ENCODE measurements around the gene SLC2A9. TPM values are rescaled to one million over a fixed set of nuclear protein-coding genes. Genes with fewer than 3 reads are reported as not detected.

SLC2A9 gene
- total RNA-seq, 6 experiments from 2014 or later = 16.1 to 25.0 (median 19.8) TPM

GRCh38 chr4:9952415-9952950 is 68.8 kb downstream of the SLC2A9 start:
- Histone ChIP-seq H3K4me1 (no peaks in the 10 kb centered on the region), H3K4me3 (no peak overlapping the region), H3K27ac (no peak overlapping the region), H3K27me3 (no peaks in the 10 kb centered on the region), H3K9me3 (no peaks in the 10 kb centered on the region), H3K36me3 (peaks cover 0 to 5% (median 0%) of the 10 kb centered on the region in 4 donors)
- DNase-seq (no peak), ATAC-seq (peak in 2 of 4 donors; percentile 32 to 52)
- intact Hi-C loops (cut with DNase I) = no loop called here
- TF ChIP-seq CTCF (IDR thresholded peaks at IDR 0.05) = no peak
- no peak for TF ChIP-seq POLR2A (IDR thresholded peaks at IDR 0.05)
- WGBS (ENCODE audit: insufficient coverage, low coverage, low lambda C conversion rate, missing lambda C conversion rate) = 84% methylated on average over 7 of the region's 8 CpGs

GRCh38 chr4:9949573-9949972 is 71.7 kb downstream of the SLC2A9 start:
- ATAC-seq = no peak
- no peak for DNase-seq
- H3K27me3 ChIP-seq = no peaks in the 10 kb centered on the region
- no peaks in the 10 kb centered on the region for H3K9me3 ChIP-seq
- intact Hi-C loops (cut with DNase I) = no loop called here
- no peak for TF ChIP-seq POLR2A (IDR thresholded peaks at IDR 0.05)
- no peak for TF ChIP-seq CTCF (IDR thresholded peaks at IDR 0.05)
- no peaks in the 10 kb centered on the region for H3K36me3 ChIP-seq
- WGBS (ENCODE audit: insufficient coverage, low coverage, low lambda C conversion rate, missing lambda C conversion rate) = 88% methylated on average over 1 of the region's 2 CpGs
- H3K4me1 ChIP-seq = no peaks in the 10 kb centered on the region
- no peak overlapping the region for H3K4me3 ChIP-seq
- H3K27ac ChIP-seq = no peak overlapping the region

- intact Hi-C loops (cut with DNase I) = no loop called here
- TF ChIP-seq POLR2A (IDR thresholded peaks at IDR 0.05) (no peak), CTCF (IDR thresholded peaks at IDR 0.05) (no peak)
- ATAC-seq = peak in 3 of 4 donors; percentile 29 to 73 (median 38)
- Histone ChIP-seq H3K9me3 (no peaks in the 10 kb centered on the region), H3K36me3 (no peaks in the 10 kb centered on the region), H3K4me3 (no peak overlapping the region), H3K27ac (no peak overlapping the region), H3K4me1 (no peaks in the 10 kb centered on the region), H3K27me3 (no peaks in the 10 kb centered on the region)
- WGBS (ENCODE audit: insufficient coverage, low coverage, low lambda C conversion rate, missing lambda C conversion rate) = 72% methylated on average over 9 of the region's 10 CpGs
- no peak for DNase-seq
These were observed 73.9 kb downstream of the SLC2A9 start for GRCh38 chr4:9947168-9948062.

- Histone ChIP-seq H3K4me3 (no peak overlapping the region), H3K36me3 (no peaks in the 10 kb centered on the region), H3K27ac (no peak overlapping the region), H3K27me3 (no peaks in the 10 kb centered on the region), H3K9me3 (no peaks in the 10 kb centered on the region), H3K4me1 (no peaks in the 10 kb centered on the region)
- no peak for DNase-seq
- WGBS (ENCODE audit: insufficient coverage, low coverage, low lambda C conversion rate, missing lambda C conversion rate) = 90% methylated on average over 2 of the region's 2 CpGs
- no peak for TF ChIP-seq POLR2A (IDR thresholded peaks at IDR 0.05)
- TF ChIP-seq CTCF (IDR thresholded peaks at IDR 0.05) = no peak
- intact Hi-C loops (cut with DNase I) = no loop called here
- ATAC-seq = no peak
These were observed 75.1 kb downstream of the SLC2A9 start for GRCh38 chr4:9946170-9946569.
